Esophagus squamous epithelium (tissue), 5 donors: ENCODE data around the gene TMEM132E. TPM values are rescaled to one million over a fixed set of nuclear protein-coding genes. Genes with fewer than 3 reads are reported as not detected.

ENCODE experiments used
- DNase-seq: peaks from one replicate; lab custom pipeline; 2025; lab: John Stamatoyannopoulos, UW
- H3K27ac ChIP-seq, 4 donors: fragments of 200-600 bp; sonication (generic); one replicate each; pipeline ENCODE4 v1.5.1; 2016 to 2019; ENCODE audit warnings: mild to moderate bottlenecking in 1 of 4
- H3K27me3 ChIP-seq, 4 donors: fragments of 200-600 bp; sonication (generic); 1 replicate in 3 of 4; 2 replicates in 1 of 4; pipeline versions ENCODE4 v1.5.1 to v1.6.0; 2017 to 2021; ENCODE audit warnings: antibody characterized with exemption in 1 of 4
- H3K36me3 ChIP-seq, 3 donors: fragments of 200-600 bp; sonication (generic); one replicate each; pipeline ENCODE4 v1.5.1; 2016 to 2019
- H3K4me1 ChIP-seq, 3 donors: fragments of 200-600 bp; sonication (generic); one replicate each; pipeline ENCODE4 v1.5.1; 2017 to 2019
- H3K4me3 ChIP-seq, 4 donors: fragments of 200-600 bp; sonication (generic); 1 replicate in 3 of 4; 2 replicates in 1 of 4; pipeline ENCODE4 v1.5.1; 2016 to 2019; ENCODE audit warnings: mild to moderate bottlenecking in 2 of 4, moderate library complexity in 1 of 4
- H3K9me3 ChIP-seq, 3 donors: fragments of 200-600 bp; sonication (generic); one replicate each; pipeline ENCODE4 v1.5.1; 2016 to 2019
- CTCF ChIP-seq, 6 experiments: fragments of 450-650 bp in 4 of 6; fragments of 200-600 bp in 2 of 6; sonication (generic) in 2 of 6; IDR thresholded peaks; one replicate each; pipeline ENCODE4 v1.5.1; 2016 to 2019; ENCODE audit warnings: antibody characterized with exemption in 6 of 6, mild to moderate bottlenecking in 4 of 6, moderate library complexity in 4 of 6
- POLR2A ChIP-seq, 4 donors: fragments of 450-650 bp; IDR thresholded peaks; one replicate each; pipeline ENCODE4 v1.6.1; 2017; ENCODE audit warnings: antibody characterized with exemption in 4 of 4, mild to moderate bottlenecking in 4 of 4, moderate library complexity in 3 of 4
- WGBS, 2 donors: methylation state at CpG; one replicate each; pipeline ENCODE4 v1.1.5; 2018; 5-methylcytosine and 5-hydroxymethylcytosine counted together
- intact Hi-C: fragments of 100-400 bp; cut with DNase I; formaldehyde crosslinking; loops from one replicate; pipeline ENCODE4 v1.15.0; 2022
- total RNA-seq, 4 donors: library from RNA; depleted of rRNA; stranded (reverse); fragments of >200 nt; gene quantifications; one replicate each; pipeline ENCODE4 v1.1.0, GENCODE V29; 2016
- donor health status: DM: yes; HTN: yes; CAD: no.

Gene TMEM132E
- total RNA-seq, 4 donors from 2014 or later = 0.19 TPM; not detected in 3

- intact Hi-C loops = no loop called here
- Histone ChIP-seq H3K36me3 (no peaks in the 10 kb centered on the region), H3K4me3 (no peak overlapping the region), H3K27me3 (peaks cover 0 to 28% (median 0%) of the 10 kb centered on the region in 4 donors), H3K4me1 (no peaks in the 10 kb centered on the region), H3K9me3 (no peaks in the 10 kb centered on the region), H3K27ac (no peak overlapping the region)
- WGBS, 2 donors = 53 to 68% methylated on average over 2 of the region's 2 CpGs
- DNase-seq = no peak
- TF ChIP-seq POLR2A (IDR thresholded peaks at IDR 0.05) (no peak), CTCF (IDR thresholded peaks at IDR 0.05) (no peak)
Measured at GRCh38 chr17:34675605-34676004, 96.2 kb downstream of the TMEM132E start.

GRCh38 chr17:34680151-34680550 lies 100.8 kb downstream of the TMEM132E start:
- no peaks in the 10 kb centered on the region for H3K36me3 ChIP-seq
- intact Hi-C loops = no loop called here
- H3K4me1 ChIP-seq = no peaks in the 10 kb centered on the region
- H3K27me3 ChIP-seq = peaks cover 0 to 27% (median 0%) of the 10 kb centered on the region in 4 donors
- 14 to 30% methylated on average over 1 of the region's 1 CpG for WGBS, 2 donors
- no peak overlapping the region for H3K4me3 ChIP-seq
- H3K27ac ChIP-seq = no peak overlapping the region
- H3K9me3 ChIP-seq = no peaks in the 10 kb centered on the region
- DNase-seq = no peak
- TF ChIP-seq POLR2A (IDR thresholded peaks at IDR 0.05) (no peak), CTCF (IDR thresholded peaks at IDR 0.05) (no peak)

- H3K36me3 ChIP-seq = no peaks in the 10 kb centered on the region
- no peak overlapping the region for H3K4me3 ChIP-seq
- TF ChIP-seq POLR2A (IDR thresholded peaks at IDR 0.05) (no peak), CTCF (IDR thresholded peaks at IDR 0.05) (no peak)
- H3K9me3 ChIP-seq = no peaks in the 10 kb centered on the region
- no peak overlapping the region for H3K27ac ChIP-seq
- H3K27me3 ChIP-seq = peaks cover 0 to 27% (median 0%) of the 10 kb centered on the region in 4 donors
- H3K4me1 ChIP-seq = no peaks in the 10 kb centered on the region
- DNase-seq = no peak
- intact Hi-C loops = no loop called here
- 30 to 76% methylated on average over 6 of the region's 6 CpGs for WGBS, 2 donors
Measured at GRCh38 chr17:34682305-34682704, 102.9 kb downstream of the TMEM132E start.

- no peaks in the 10 kb centered on the region for H3K4me1 ChIP-seq
- H3K4me3 ChIP-seq = no peak overlapping the region
- peaks cover 0 to 22% (median 0%) of the 10 kb centered on the region in 4 donors for H3K27me3 ChIP-seq
- H3K9me3 ChIP-seq = no peaks in the 10 kb centered on the region
- TF ChIP-seq CTCF (IDR thresholded peaks at IDR 0.05) = no peak
- TF ChIP-seq POLR2A (IDR thresholded peaks at IDR 0.05) = no peak
- intact Hi-C loops = no loop called here
- 100% methylated on average over 1 of the region's 2 CpGs; no CpG with 5 or more reads in 1 of the 2 donors for WGBS, 2 donors
- H3K27ac ChIP-seq = no peak overlapping the region
- H3K36me3 ChIP-seq = no peaks in the 10 kb centered on the region
- no peak for DNase-seq
Measured at GRCh38 chr17:34683390-34683789, 104.0 kb downstream of the TMEM132E start.

Other genes starting within 250 kb of the TMEM132E start
- 1 to 10 TPM in 2 of 4 donors, under 1 TPM in 1, not detected in 1; 0.57 to 1.6 (median 1.4) TPM for gene CCL13, start 223.1 kb upstream of the TMEM132E start, total RNA-seq
- not detected for gene CCL1, start 216.3 kb upstream of the TMEM132E start, total RNA-seq